Measurements from ENCODE around the gene PIN1. TPM values are rescaled to one million over a fixed set of nuclear protein-coding genes. Genes with fewer than 3 reads are reported as not detected.
A peak's percentile ranks its signal among the peaks of the same experiment; 100 is the strongest.

PIN1 gene
- total RNA-seq, 1 donor from 2014 or later = 109 TPM

- no peak for FAIRE-seq
- no peaks in the 10 kb centered on the region for H3K27me3 Mint-ChIP-seq (ENCODE audit: low read depth, unreplicated experiment)
- Histone ChIP-seq H3K79me2 (ENCODE audit: insufficient read depth, low read length) (peaks cover 47% of the 10 kb centered on the region), H4K20me1 (ENCODE audit: insufficient read depth, low read length) (peaks cover 23% of the 10 kb centered on the region), H3K9ac (ENCODE audit: low read length) (peak overlapping the region; percentile 97), H3K4me1 (ENCODE audit: insufficient read depth, low read length) (peaks cover 8% of the 10 kb centered on the region), H3K4me3 (ENCODE audit: insufficient read depth, low read depth, low read length) (peak overlapping the region; percentile 97), H3K4me2 (ENCODE audit: low read length) (peak overlapping the region; percentile 93), H3K27me3 (ENCODE audit: insufficient read depth, low read length) (no peaks in the 10 kb centered on the region), H3K36me3 (ENCODE audit: insufficient read depth, low read length) (no peaks in the 10 kb centered on the region), H3K27ac (ENCODE audit: low read depth, low read length) (peak overlapping the region; percentile 94), H2AFZ (ENCODE audit: low read depth, low read length) (peak overlapping the region; percentile 96), H3K9me3 (ENCODE audit: insufficient read depth, low read depth, low read length) (no peaks in the 10 kb centered on the region)
- no peak for TF ChIP-seq EZH2 (IDR thresholded peaks at IDR 0.05; ENCODE audit: insufficient read depth, low read length)
- no peak for TF ChIP-seq CTCF (IDR thresholded peaks at IDR 0.05; ENCODE audit: insufficient read depth, low read depth, low read length)
- peak overlapping the region; percentile 92 for H3K27ac Mint-ChIP-seq (ENCODE audit: unreplicated experiment)
- peaks cover 12% of the 10 kb centered on the region for H3K4me1 Mint-ChIP-seq (ENCODE audit: low read depth, unreplicated experiment)
- peaks cover 22% of the 10 kb centered on the region for H3K36me3 Mint-ChIP-seq (ENCODE audit: low read depth, unreplicated experiment)
- H3K9me3 Mint-ChIP-seq (ENCODE audit: unreplicated experiment) = no peaks in the 10 kb centered on the region
- peak overlapping the region; percentile 94 for H3K4me3 Mint-ChIP-seq (ENCODE audit: unreplicated experiment)
- DNase-seq (ENCODE audit: low read depth) = no peak
These were observed 16.9 kb upstream of the PIN1 start for GRCh38 chr19:9818175-9818733.

DNA sequence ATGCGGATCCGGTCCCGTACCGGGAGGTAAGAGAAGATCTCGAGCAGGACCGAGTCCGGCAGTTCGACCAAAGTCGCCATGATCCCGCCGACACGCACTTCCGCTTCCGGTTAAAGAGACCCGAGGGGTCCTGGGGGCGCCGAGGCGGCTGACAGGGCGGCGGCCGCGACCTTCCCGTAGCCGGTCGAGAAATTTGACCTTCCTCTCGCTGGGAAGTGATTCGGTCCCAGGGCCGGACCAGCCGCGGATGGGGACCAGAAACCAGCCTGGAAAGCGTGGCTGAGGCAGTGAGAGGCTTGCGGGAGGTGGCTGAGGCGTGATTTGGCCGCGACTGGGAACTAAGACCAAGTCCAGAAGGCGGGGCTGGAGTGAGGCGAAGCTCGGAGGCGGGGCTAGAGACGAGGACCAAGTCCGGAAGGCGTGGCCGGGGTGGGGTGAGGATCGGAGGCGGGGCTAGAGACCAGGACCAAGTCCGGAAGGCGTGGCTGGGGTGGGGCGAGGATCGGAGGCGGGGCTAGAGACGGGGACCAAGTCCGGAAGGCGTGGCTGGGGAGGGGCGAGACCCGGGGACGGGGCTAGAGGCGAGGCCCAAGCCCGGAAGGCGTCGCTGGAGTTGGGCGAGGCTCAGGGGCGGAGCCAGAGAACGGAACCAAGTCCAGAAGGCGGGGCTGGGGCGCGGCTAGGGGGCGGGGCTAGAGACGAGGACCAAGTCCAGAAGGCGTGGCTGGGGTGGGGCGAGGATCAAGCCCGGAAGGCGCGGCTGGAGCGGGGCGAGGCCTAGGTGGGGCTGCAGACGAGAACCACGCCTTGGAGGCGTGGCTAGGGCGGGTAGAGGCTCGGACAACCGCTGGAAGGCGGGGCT is 16.2 kb upstream of the PIN1 start, which contains the start of gene FBXL12:
FBXL12 (minus strand) TSS at position 346 of the 862 bp plus-strand sequence; CDS start at position 80, 266 bp downstream.
- TF ChIP-seq EZH2 (IDR thresholded peaks at IDR 0.05; ENCODE audit: insufficient read depth, low read length) (no peak), CTCF (IDR thresholded peaks at IDR 0.05; ENCODE audit: insufficient read depth, low read depth, low read length) (no peak)
- Histone ChIP-seq H3K4me2 (ENCODE audit: low read length) (peak within 1 kb of the TSS; percentile 93), H4K20me1 (ENCODE audit: insufficient read depth, low read length) (peaks cover 23% of the 10 kb centered on the region), H3K36me3 (ENCODE audit: insufficient read depth, low read length) (no peaks in the 10 kb centered on the region), H2AFZ (ENCODE audit: low read depth, low read length) (peak within 1 kb of the TSS; percentile 96), H3K9ac (ENCODE audit: low read length) (peak within 1 kb of the TSS; percentile 97), H3K4me1 (ENCODE audit: insufficient read depth, low read length) (peaks cover 8% of the 10 kb centered on the region), H3K27me3 (ENCODE audit: insufficient read depth, low read length) (no peaks in the 10 kb centered on the region), H3K79me2 (ENCODE audit: insufficient read depth, low read length) (peaks cover 43% of the 10 kb centered on the region), H3K27ac (ENCODE audit: low read depth, low read length) (peak within 1 kb of the TSS; percentile 94), H3K4me3 (ENCODE audit: insufficient read depth, low read depth, low read length) (peak within 1 kb of the TSS; percentile 97), H3K9me3 (ENCODE audit: insufficient read depth, low read depth, low read length) (no peaks in the 10 kb centered on the region)
- Mint-ChIP-seq H3K27me3 (ENCODE audit: low read depth, unreplicated experiment) (no peaks in the 10 kb centered on the region), H3K9me3 (ENCODE audit: unreplicated experiment) (no peaks in the 10 kb centered on the region), H3K27ac (ENCODE audit: unreplicated experiment) (peak within 1 kb of the TSS; percentile 92), H3K4me3 (ENCODE audit: unreplicated experiment) (peak within 1 kb of the TSS; percentile 94), H3K36me3 (ENCODE audit: low read depth, unreplicated experiment) (peaks cover 20% of the 10 kb centered on the region), H3K4me1 (ENCODE audit: low read depth, unreplicated experiment) (peaks cover 13% of the 10 kb centered on the region)
- DNase-seq (ENCODE audit: low read depth) = peak; percentile 95
- no peak for FAIRE-seq
